ENCODE data around the gene CALCR.

DNA sequence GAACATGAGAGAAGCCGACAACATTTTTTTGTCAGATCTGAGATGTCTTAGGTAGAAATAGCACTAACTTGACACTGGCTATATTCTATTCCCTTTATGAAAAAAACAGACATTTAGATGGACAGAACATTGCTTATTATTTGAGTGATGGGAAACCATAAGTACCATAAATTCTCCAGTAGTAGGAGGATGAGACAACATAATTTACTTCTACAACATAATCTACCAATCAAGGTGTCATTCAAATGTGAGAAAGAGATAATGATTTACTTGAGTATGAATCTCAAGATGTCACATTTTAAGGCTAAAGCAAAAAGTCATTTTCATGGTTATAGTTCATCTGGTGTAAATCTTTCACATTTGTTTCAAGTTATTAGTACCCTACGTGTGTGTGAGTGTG, 110.8 kb downstream of the CALCR start:
- TF ChIP-seq GATA2 (IDR thresholded peaks at IDR 0.05; ENCODE audit: low read depth, low read length): no peak
- no peak for TF ChIP-seq GATA3 (IDR thresholded peaks at IDR 0.05; ENCODE audit: low read depth, low read length)
